HG03469 (cell line): ENCODE data around the gene GRIK2.

ENCODE experiments used
- ATAC-seq: cut with Tn5 transposase; IDR thresholded peaks from one replicate; pipeline ENCODE4 v1.9.1; 2021; ENCODE audit warnings: mild to moderate bottlenecking, moderate library complexity, moderate number of reproducible peaks; ENCODE audit not compliant: unreplicated experiment

Gene GRIK2

GRCh38 chr6:101537753-101538316 lies 144.3 kb downstream of the GRIK2 start:
- no peak for ATAC-seq

DNA sequence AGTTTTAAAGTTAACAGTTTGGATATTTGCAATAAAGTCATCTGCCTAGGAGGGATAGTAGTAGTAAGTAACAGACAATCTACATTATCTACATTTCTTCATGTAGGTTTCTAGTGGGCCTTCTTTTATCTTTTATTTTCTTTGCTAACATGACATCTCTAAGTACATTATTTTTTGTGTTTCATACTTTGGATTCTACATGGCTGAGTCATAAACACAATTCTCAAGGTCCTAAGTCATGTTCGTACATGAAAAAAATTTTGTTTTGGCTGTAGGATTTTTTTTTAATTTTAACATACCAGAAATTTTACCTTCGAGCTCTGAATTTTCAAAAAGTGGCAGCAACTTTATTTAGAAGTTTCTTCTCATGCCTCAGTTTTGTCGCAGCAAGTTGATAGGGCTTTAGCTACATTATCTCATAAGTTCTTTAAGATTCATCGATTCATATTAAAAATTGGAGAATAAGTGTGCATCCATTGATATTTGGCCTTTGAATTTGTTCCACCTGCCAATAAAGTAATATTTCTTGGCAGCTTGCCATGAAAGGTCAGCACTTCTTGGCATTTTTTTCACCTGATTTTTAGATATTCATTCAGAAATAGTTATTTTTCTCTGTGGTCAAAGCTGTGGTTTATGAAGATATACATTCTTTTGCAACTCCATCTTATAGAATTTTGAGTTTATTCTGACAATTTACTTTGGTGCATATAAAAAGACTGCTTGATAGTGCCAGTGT lies 146.2 kb downstream of the GRIK2 start:
- no peak for ATAC-seq

DNA sequence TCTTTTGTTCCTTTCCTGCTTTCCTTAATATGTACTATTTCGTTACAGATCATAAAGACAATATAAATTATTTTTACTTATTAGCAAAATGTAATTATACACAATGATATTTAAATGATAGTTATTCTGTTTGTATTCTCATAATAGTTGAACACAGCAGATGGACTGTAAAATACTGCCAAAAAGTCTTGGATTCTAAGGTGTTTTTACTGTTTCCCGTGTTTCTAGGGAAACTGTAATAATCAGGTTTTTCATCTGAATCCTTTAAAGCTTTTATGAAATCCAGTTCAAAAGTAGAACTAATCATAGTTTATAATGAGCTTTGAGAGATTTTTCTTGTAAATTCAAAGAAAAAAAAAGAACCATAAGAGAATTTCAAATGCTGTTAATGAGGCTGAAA lies 148.4 kb downstream of the GRIK2 start:
- no peak for ATAC-seq

DNA sequence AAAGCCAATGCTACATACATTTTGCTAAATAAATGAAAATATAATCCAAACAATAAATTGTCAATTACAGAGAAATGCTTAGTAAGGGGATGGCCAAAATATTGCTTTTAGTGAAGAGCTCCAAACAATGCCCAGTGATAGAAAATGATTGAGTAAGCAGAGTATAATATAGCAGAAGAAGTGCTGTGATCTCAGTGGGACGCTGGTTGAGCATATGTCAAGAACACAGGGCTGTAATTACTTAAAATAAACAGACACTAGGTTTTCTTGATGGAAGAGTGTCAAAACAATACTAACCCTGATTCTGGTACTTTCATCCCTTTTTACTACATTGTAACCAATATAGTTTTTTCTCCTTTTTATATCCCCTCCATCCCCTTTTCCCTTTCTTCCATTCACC lies 150.3 kb downstream of the GRIK2 start:
- ATAC-seq: no peak

DNA sequence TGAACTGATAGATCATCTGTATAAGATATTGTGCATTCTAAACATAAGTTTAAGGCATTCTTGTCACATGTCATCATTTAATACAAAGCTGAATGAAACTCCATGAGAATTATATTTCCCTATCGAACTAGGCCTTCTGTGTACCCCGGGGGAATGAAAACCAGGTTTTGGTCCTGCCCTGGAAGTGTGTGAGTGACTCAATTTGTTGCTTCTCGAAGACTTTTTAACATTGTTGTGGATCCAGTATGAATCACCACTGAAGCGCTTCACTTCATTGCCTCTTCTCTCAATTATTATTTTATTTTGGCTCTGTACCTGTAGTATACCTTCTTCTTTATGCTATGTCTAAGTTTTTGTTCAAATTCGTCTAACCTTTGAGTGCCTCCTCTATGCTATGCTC lies 150.8 kb downstream of the GRIK2 start:
- ATAC-seq: no peak

DNA sequence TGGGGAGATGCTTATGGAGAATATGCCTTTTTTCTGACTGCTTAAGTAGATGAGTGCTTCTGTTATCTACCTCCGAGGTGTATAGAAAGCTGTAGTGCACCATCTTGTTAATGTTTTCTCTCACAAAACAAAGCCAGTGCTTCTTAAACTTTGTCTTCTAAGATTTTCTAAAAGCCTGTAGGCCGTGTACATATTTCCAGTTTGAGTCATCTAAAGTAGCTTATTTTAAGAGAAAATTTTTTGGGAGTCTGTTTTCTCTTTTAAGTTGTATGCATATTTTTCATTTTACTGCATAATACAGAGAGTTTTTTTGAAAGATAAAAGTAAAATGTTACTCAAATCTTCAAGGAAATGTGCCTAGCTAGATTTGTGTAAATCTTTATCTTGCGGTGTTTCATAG lies 151.7 kb downstream of the GRIK2 start:
- no peak for ATAC-seq

- no peak for ATAC-seq
Observed at GRCh38 chr6:101550451-101550850, 156.9 kb downstream of the GRIK2 start.

GRCh38 chr6:101554231-101554630 lies 160.7 kb downstream of the GRIK2 start:
- no peak for ATAC-seq

- no peak for ATAC-seq
Observed at GRCh38 chr6:101558712-101559111, 165.2 kb downstream of the GRIK2 start.

DNA sequence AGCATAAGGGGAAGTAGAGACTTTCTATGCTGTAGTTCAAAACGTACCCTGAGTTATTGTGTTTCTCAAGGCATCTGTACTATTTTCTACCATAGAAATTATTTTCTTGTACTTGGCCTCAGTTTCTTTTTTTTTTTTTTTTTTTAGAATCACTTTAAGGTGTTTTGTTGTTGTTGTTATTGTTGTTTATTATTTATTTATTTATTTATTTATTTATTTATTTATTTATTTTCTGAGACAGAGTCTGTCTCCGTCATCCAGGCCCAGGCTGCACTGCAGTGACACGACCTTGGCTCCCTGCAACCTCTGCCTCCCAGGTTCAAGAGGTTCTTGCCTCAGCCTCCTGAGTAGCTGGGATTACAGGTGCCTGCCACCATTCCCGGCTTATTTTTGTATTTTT lies 179.1 kb downstream of the GRIK2 start:
- ATAC-seq: no peak

GRCh38 chr6:101577091-101577490 lies 183.6 kb downstream of the GRIK2 start:
- ATAC-seq: no peak

- ATAC-seq: no peak
Observed at GRCh38 chr6:101578306-101578705, 184.8 kb downstream of the GRIK2 start.

DNA sequence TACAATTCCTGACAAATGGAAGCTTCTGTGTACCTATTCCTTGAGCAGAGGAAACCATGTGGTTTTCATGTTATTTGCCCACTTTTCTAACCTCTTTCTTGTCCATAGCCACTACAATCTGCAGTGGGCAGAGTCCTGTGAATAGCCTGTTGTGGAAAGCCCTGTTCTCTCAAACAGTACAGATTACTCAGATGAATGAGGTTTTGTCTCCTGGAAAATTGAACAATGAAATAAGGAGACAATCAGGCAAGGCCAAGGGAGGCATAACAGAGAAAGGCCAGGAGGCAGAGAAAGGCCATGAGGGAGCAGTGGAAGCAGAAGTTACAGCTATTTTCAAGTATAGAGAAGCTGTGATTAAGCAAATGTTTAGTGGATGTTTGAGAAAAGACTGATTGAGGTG lies 189.3 kb downstream of the GRIK2 start:
- no peak for ATAC-seq

DNA sequence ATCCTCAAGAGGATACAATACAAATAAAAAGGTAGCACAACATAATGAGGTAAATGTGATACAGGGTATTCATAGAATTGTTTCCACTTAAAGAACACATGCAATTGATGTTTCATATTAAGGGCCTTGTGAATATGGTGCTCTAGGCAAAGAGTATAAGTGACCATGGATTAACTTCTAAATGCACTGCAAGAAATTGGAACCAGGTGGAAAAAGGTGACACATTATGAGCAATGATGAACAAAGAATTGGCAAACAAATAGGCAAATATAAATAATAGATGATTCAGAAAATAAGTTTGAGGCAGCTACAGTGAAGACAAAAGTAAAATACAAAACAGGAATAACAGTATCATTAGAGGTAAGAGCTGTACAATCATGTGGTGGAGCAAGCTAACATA lies 192.0 kb downstream of the GRIK2 start:
- ATAC-seq: no peak

GRCh38 chr6:101588343-101588742 lies 194.8 kb downstream of the GRIK2 start:
- no peak for ATAC-seq

DNA sequence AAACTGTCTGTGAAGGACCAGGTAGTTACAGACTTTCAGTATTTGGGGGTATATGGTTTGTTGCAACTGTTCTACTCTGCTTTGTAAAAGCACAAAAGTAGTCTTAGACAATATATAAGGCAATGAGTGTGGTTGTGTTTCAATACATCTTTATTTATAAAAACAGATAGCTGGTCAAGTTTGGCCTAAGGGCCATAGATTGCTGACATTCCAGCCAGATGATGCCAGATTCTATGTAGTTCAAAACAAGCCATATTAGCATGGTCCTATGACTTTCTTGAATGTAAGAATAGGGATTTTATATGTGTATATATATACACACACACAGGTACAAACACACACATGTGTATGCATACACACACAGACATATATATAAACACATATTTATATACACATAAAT lies 201.8 kb downstream of the GRIK2 start:
- no peak for ATAC-seq

GRCh38 chr6:101597693-101598092 lies 204.2 kb downstream of the GRIK2 start:
- ATAC-seq: no peak

GRCh38 chr6:101605426-101605825 lies 211.9 kb downstream of the GRIK2 start:
- no peak for ATAC-seq

DNA sequence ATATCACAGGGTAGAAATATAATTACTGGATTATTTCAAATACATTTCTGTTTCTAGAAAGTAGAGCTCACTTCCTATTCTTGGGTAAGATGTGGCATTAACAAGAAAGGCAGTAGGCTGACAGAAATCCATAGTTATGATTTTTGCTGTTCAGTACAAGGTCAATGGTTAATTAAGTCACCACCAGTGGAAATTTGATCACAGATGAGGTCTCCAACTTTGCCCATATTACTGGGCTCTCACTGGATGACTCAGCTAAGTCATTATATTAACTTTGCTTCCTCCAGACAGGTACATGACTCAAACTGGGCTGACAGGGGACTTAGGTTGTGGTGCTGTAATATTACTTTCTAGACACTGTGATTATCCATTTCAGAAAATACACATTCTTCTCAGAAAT lies 212.4 kb downstream of the GRIK2 start:
- peak; percentile 44 for ATAC-seq

DNA sequence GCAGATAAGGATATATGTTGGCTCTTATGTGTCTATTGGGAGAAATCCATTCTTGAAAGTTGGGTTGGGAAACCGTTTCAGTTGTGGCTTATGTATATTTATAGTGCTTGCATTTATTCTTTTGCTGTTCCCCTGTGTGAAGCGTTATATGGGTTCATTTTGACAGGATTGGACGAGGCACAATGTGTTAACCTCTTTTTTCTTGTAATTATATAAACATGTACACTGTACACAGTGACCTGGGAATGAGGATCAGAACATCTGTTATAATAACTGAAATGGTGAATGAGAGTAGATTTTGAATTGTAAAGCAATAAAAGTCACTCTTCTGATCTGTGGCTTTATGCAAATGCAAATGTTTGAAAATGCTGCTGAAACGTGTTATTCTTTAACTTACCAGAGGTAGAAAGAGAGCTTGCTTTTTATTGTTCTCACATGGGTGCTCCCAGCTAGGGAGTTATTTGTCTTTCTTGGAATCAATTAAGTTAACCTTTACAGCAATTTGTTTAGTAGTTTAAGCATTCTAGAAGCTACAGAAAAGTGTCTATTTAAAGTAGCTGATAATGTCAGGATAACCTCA lies 213.7 kb downstream of the GRIK2 start:
- ATAC-seq: no peak

DNA sequence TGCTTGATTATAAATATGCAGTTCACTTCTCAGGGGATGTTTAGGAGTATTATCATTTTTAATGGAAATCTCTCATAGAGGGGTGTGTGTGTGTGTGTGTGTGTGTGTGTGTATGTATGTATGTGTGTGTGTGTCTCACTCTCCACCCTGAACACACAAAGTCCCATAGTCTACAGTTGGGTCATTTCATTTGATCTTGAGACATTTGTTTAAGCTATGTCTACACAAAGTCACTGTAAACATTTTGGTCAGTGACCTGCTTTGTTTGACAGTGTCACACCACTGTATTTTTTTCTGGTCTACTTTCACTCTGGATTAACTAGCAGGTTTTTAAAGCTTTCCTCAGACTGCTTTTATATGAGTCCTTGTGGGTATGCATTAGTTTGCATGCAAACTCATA lies 215.2 kb downstream of the GRIK2 start:
- no peak for ATAC-seq

DNA sequence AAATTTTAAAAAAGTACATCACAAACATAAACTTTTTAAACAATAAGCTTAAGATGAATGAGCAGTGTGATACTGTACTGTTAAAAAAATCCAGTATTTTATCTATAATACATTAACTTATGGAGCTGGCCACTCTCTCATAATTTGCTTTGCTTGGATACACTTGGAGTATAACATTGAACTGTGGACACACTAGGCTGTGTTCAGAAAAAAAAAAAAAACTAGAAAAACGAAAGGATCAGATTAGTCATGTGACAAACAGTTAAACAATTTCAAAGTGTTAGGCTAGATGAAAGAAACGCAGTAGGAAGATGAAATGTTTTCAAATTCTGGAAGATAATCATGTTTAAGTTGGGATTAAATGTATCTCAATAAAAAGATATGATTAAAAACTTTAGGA lies 220.0 kb downstream of the GRIK2 start:
- no peak for ATAC-seq

DNA sequence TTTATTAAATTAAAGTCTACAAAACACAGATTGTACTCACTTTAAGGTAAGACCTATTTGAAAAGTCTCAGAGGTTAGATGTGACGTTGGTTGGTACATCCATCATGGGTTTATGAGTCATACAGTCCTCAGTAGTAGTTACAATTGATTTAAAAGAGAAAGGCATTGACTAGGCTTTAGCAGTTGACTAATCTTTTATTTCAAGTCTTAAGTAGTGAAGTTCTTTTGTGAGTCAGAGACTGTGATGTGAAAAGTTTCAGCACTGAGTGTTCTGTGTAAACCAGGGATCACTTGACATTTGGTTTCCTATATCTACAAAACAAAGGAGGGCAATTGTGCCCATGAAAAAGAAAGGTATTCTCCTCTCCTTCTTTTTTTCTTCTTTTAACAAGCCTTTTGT lies 221.3 kb downstream of the GRIK2 start:
- no peak for ATAC-seq
